NCI-H2196 treated with DMSO at 0.1 percent for 48 hours (cell line): ENCODE measurements around the gene ASS1.
"Not testable (repeated sequence)": the region's sequence is repeated elsewhere in the genome, so short reads cannot be mapped to it uniquely, and the experiment has no call there.

Source experiments
- DNase-seq: peaks from one replicate; lab custom pipeline; 2025; ENCODE audit not compliant: unreplicated experiment; lab: John Stamatoyannopoulos, UW

ASS1 gene

GRCh38 chr9:130433168-130433946 is 11.4 kb upstream of the ASS1 start:
- no peak for DNase-seq

- DNase-seq, result no peak
Measured at GRCh38 chr9:130433947-130434262, 10.9 kb upstream of the ASS1 start.

GRCh38 chr9:130434656-130435055 is 10.1 kb upstream of the ASS1 start:
- DNase-seq, result not testable (repeated sequence)

- DNase-seq, result no peak
Measured at GRCh38 chr9:130437011-130437789, 7.6 kb upstream of the ASS1 start.

DNA sequence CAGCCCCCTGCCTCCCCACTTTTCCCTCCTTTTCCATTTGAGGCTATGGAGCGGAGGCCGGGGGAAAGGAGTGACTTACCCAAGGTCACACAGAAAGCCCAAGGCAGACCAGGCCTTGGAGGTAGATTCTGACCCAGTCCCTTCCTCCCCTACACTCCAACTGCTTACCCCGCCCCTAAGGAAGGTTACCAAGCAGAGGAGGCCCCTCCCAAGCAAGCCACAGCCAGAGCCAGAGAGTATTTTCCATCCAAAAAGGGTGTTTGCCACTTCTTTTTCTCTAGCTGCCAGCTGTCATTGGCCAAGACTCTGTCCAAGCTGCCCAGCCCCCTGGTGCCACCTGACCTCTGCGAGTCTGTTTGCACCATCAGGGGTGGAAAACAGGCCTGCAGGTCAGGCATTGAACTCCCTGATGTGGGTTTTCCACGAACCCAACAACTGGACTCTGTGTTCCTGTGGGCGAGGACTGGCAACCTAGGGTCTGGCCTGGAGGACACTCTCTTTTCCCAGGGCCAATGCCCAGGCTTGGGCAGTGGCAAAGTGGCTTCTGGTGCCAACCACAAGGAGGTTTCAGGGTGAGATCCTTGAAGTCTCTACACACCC is 6.3 kb upstream of the ASS1 start:
- no peak for DNase-seq

DNA sequence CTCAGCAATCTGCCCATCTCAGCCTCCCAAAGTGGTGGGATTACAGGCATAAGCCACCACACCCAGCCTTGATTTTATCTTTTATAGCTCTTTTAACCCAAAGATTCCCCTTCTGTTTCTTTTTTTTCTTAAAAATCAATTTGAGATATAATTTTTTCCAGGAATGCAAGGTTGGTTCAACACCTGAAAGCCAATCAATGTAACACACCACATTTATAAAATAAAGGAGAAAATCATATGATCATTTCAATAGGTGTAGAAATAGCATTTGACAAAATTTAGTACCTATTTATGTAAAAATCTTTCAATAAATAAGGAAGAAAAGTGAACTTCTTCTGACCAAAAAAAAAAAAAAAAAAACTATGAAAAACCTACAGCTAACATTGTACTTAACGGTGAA is 3.7 kb upstream of the ASS1 start:
- no peak for DNase-seq

- DNase-seq, result no peak
Measured at GRCh38 chr9:130442746-130443455, 1.9 kb upstream of the ASS1 start.

- no peak for DNase-seq
Measured at GRCh38 chr9:130443456-130443801, 1.3 kb upstream of the ASS1 start.

- DNase-seq, result no peak
Measured at GRCh38 chr9:130443840-130444492, 795 bp upstream of the ASS1 start.

DNA sequence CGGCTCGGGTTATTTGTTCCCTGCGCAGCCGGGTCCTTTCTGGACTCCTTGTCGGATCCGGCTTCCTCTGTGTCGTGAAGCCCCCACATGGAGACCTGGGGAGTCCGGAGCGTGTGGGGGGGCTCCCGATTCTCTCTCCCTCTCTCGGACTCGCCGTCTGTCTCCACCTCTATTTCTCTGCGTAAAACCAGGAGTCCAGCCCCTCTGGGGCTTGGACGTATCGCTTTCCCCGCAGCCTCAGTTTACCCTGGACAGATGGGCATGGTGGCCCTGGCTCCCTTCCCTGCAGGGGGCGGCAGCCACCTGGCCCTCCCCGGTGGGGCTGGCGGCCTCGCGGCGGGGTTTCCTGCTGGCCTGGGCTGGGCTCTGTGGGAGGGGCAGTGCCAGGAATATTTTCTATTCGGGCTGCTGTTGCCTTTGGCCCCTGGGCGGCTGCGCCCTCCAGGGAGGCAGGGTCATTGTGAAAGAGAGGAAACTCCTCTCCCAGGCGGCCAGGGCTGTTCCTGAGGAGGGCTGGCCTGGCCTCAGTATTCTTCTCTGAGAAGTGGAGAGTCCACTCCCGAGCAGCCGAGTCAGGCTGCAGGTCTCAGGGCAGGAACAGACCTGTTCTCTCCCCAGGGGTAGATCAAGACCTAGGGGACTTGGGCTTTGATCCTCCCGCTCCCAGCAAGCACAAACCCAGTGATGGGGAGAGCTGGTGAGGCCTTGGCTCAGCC is 665 bp downstream of the ASS1 start:
- no peak for DNase-seq

DNA sequence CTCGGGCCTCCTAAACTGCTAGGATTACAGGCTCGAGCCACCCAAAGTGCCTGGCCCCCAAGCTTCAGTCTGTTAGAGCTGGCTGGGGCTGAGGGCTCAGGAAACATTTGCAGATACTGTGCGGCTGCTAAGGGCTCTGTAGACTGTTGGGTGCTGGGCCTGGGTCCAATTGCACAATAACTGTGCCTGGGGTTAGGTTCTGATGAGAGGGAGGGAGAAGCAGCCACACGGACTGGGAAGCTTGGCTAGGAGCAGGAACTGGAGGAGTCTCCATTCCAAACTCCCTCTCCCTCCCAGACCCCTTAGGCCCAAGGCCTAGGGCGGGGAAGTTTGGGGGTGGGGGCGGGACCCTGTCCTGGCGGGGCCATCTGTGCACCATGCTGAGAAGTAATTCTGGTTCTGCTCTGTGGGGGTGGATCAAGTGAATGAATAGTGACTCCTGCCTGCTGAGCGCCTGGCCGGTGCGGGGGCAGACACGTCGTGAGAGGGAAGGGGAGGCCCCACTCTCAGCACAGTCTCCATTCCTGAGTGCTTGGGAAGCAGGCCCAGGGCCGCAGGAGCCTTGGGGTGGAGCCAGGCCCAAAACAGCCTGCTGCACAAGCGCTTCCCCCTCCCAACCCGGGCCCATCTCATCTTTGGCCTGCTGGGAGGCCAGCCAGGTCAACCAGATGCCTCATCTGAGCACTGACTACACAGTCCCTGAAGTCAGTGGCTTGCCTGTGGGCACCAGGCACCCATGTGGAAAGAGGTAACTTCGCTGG is 1.5 kb downstream of the ASS1 start:
- DNase-seq, result peak; percentile 20

DNA sequence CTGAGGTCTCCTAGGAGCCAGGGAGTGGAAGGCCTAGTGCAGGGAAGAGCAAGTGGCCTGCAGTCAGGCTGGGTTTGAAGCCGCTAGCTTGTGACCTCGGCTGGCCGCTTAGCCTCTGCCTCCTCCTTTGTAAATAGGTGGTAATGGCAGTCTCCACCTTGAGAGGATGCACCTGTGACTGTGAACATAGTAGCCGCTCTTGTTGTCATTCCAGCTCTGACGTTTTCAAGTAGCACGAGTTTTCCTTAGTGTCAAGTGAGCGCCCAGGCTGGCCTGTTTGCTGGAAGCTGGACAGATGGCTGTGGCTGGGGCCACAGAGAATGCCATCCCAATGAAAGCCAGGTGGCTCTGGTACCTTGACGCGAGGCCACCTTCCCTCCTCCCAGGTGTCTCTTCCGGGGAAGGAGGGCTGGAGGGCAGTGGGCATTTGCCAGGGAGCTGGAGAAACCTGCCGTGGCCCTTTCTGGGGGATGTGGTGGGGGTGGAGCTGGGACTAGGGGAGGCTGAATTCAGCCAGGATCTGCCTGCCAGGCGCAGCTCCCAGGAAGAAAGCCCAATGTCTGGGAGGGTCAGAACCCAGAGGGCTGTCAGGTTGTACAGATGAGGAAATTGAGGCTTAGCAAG is 2.5 kb downstream of the ASS1 start:
- DNase-seq, result peak; percentile 23

DNA sequence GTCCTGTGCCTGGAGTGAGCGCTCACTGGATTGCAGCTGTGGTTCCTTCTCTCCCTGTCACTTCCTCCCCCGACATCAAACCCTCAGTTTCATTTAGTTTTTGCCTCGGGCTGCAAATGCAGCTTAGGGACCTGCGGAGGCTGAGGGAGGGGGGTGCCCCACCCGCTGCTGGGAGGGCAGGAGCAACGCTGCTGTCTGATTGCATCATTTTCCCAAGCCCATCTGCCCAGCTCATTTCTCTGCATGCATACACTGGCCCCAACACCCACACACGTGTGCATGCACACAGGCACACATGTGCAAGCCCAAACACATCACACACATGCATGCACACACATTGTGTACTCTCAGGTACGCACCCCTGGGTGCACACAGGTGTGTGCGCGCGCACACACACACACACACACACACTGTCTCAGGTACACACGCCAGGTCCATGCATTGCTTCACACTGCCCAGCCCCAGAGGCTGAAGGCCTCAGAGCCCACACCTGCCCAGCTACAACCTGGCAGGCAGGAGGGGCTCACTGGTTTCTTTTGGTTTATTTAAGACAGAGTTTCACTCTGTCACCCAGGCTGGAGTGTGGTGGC is 3.4 kb downstream of the ASS1 start:
- DNase-seq, result no peak

GRCh38 chr9:130448771-130449603 is 4.2 kb downstream of the ASS1 start:
- DNase-seq, result no peak

- DNase-seq, result peak; percentile 12
Measured at GRCh38 chr9:130450344-130451003, 5.7 kb downstream of the ASS1 start.

- no peak for DNase-seq
Measured at GRCh38 chr9:130451004-130451390, 6.2 kb downstream of the ASS1 start.

DNA sequence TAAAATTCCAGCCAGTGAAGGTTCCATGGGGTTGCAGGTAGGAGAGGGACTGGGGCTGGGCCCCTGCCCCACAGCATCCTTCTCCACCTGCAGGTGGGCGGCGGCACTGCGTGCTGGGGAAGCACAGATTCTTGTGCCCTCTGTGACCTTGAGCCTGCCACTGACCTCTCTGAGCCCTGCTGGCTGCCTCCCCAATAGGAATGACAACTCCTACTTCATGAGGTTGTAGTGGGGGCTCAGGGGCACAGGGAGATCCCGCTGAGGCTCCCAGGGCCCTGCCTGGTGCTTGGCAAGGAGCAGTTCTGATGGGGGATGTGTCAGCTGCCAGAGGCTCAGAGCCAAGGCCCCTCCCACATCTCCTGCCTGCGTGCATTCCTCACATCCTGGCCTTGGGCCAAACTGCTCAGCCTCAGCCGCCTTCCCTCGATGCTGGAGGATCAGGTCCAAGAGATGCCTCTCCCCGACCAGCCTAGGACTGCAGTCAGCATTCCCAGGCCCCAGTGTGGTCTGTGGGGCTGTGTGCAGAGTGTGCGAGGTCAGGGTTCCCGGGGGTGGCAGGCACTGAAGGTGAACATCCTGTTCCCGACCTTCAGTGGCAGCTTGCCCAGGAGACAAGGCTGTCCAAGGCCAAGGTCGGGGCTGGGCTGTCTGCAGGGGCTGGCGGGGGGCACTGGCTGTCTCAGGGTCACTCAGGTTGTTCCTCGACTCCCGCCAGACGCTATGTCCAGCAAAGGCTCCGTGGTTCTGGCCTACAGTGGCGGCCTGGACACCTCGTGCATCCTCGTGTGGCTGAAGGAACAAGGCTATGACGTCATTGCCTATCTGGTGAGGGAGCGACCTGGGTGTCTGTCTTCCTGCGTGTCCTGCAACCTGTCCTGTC is 7.0 kb downstream of the ASS1 start:
- peak; percentile 68 for DNase-seq
